Bronchial epithelial cell (primary cell): Measurements from ENCODE around the gene RNF14. TPM values are rescaled to one million over a fixed set of nuclear protein-coding genes. Genes with fewer than 3 reads are reported as not detected.

Source experiments
- DNase-seq: peaks from one replicate; pipeline ENCODE4 v3.0.0-alpha.2; 2010; ENCODE audit warnings: low read depth
- FAIRE-seq: peaks from 2 replicates; lab custom pipeline; 2011; peaks lifted over from hg19 to GRCh38; lab: Jason Lieb, UNC
- H3K27me3 ChIP-seq: 2 replicates; pipeline ENCODE4 v1.5.1; 2011; ENCODE audit warnings: low read length; ENCODE audit not compliant: control insufficient read depth, insufficient read depth
- H3K36me3 ChIP-seq: 2 replicates; pipeline ENCODE4 v1.5.1; 2011; ENCODE audit warnings: low read length; ENCODE audit not compliant: control insufficient read depth, insufficient read depth
- H3K4me3 ChIP-seq: 2 replicates; pipeline ENCODE4 v1.5.1; 2011; ENCODE audit warnings: mild to moderate bottlenecking, low read depth, low read length, control low read depth
- CTCF ChIP-seq: IDR thresholded peaks from 2 replicates; pipeline ENCODE4 v1.5.1; 2011; ENCODE audit warnings: mild to moderate bottlenecking, moderate library complexity, low read length, control low read depth, inconsistent platforms; ENCODE audit not compliant: insufficient read depth, severe bottlenecking
- total RNA-seq: library from RNA; depleted of rRNA; stranded (reverse); fragments of >200 nt; gene quantifications from 2 replicates; pipeline ENCODE4 v1.2.1, GENCODE V29; 2014

RNF14 gene
- total RNA-seq, 1 donor from 2014 or later: 49.8 TPM

- Histone ChIP-seq H3K36me3 (peaks cover 9% of the 10 kb centered on the region), H3K27me3 (no peaks in the 10 kb centered on the region), H3K4me3 (no peak overlapping the region)
- no peak for TF ChIP-seq CTCF
- DNase-seq (peak; percentile 54), FAIRE-seq (no peak)
Observed at GRCh38 chr5:141973871-141974595, 5.1 kb downstream of the RNF14 start.

- H3K4me3 ChIP-seq: no peak overlapping the region
- FAIRE-seq: no peak
- DNase-seq: peak; percentile 61
- TF ChIP-seq CTCF: no peak
- H3K27me3 ChIP-seq: no peaks in the 10 kb centered on the region
- peaks cover 20% of the 10 kb centered on the region for H3K36me3 ChIP-seq
Observed at GRCh38 chr5:141976176-141976575, 7.3 kb downstream of the RNF14 start.

- peaks cover 21% of the 10 kb centered on the region for H3K36me3 ChIP-seq
- no peak for TF ChIP-seq CTCF
- DNase-seq (no peak), FAIRE-seq (no peak)
- H3K27me3 ChIP-seq: no peaks in the 10 kb centered on the region
- H3K4me3 ChIP-seq: no peak overlapping the region
Observed at GRCh38 chr5:141978389-141978788, 9.5 kb downstream of the RNF14 start.

GRCh38 chr5:141982626-141983025 lies 13.7 kb downstream of the RNF14 start:
- FAIRE-seq: no peak
- TF ChIP-seq CTCF: no peak
- H3K36me3 ChIP-seq: peaks cover 21% of the 10 kb centered on the region

GRCh38 chr5:141986072-141986471 lies 17.2 kb downstream of the RNF14 start:
- FAIRE-seq (no peak), DNase-seq (no peak)
- Histone ChIP-seq H3K36me3 (peaks cover 10% of the 10 kb centered on the region), H3K27me3 (no peaks in the 10 kb centered on the region), H3K4me3 (no peak overlapping the region)
- TF ChIP-seq CTCF: no peak

More at GRCh38 chr5:141982626-141983025, 13.7 kb downstream of the RNF14 start:
- H3K27me3 ChIP-seq: no peaks in the 10 kb centered on the region
- H3K4me3 ChIP-seq: no peak overlapping the region
- DNase-seq: no peak

- H3K27me3 ChIP-seq: no peaks in the 10 kb centered on the region
- FAIRE-seq (no peak), DNase-seq (no peak)
- no peak overlapping the region for H3K4me3 ChIP-seq
- H3K36me3 ChIP-seq: peaks cover 8% of the 10 kb centered on the region
- TF ChIP-seq CTCF: no peak
Observed at GRCh38 chr5:141989720-141990119, 20.8 kb downstream of the RNF14 start.
